H9 (cell line): ENCODE results near the gene STYXL1. TPM values are rescaled to one million over a fixed set of nuclear protein-coding genes. Genes with fewer than 3 reads are reported as not detected.
A peak's percentile ranks its signal among the peaks of the same experiment; 100 is the strongest.

ENCODE experiments used
- DNase-seq: peaks from one replicate; pipeline ENCODE4 v3.0.0-alpha.2; 2017
- H2AFZ ChIP-seq: one replicate; pipeline ENCODE4 v1.6.1; 2013; ENCODE audit warnings: mild to moderate bottlenecking, low read length, control low read depth, moderate library complexity
- H2AK5ac ChIP-seq: 2 replicates; pipeline ENCODE4 v1.6.1; 2013; ENCODE audit warnings: low read length, control low read depth, mixed read lengths; ENCODE audit not compliant: insufficient read length
- H2BK120ac ChIP-seq: one replicate; pipeline ENCODE4 v1.6.1; 2013; ENCODE audit warnings: low read depth, mild to moderate bottlenecking, low read length, control low read depth, inconsistent platforms; ENCODE audit not compliant: poor library complexity, severe bottlenecking
- H2BK12ac ChIP-seq: 2 replicates; pipeline ENCODE4 v1.6.1; 2013; ENCODE audit warnings: low read length, control low read depth, mixed read lengths, low read depth; ENCODE audit not compliant: insufficient read length
- H2BK15ac ChIP-seq: 2 replicates; pipeline ENCODE4 v1.6.1; 2013; ENCODE audit warnings: low read depth, low read length, control low read depth
- H2BK20ac ChIP-seq: one replicate; pipeline ENCODE4 v1.6.1; 2013; ENCODE audit warnings: low read depth, mild to moderate bottlenecking, low read length, control low read depth, inconsistent platforms; ENCODE audit not compliant: poor library complexity, severe bottlenecking
- H2BK5ac ChIP-seq: 2 replicates; pipeline ENCODE4 v1.6.1; 2013; ENCODE audit warnings: low read length, control low read depth, mixed read lengths; ENCODE audit not compliant: insufficient read length
- H3K14ac ChIP-seq: 2 replicates; pipeline ENCODE4 v1.6.1; 2013; ENCODE audit warnings: low read length, control low read depth; ENCODE audit not compliant: insufficient read depth
- H3K18ac ChIP-seq: 2 replicates; pipeline ENCODE4 v1.6.1; 2013; ENCODE audit warnings: low read depth, mild to moderate bottlenecking, mixed read lengths, low read length, control low read depth; ENCODE audit not compliant: insufficient read length
- H3K23ac ChIP-seq: 2 replicates; pipeline ENCODE4 v1.6.1; 2013; ENCODE audit warnings: low read length, control low read depth, mixed read lengths, low read depth; ENCODE audit not compliant: insufficient read length
- H3K23me2 ChIP-seq: 2 replicates; pipeline ENCODE4 v1.6.1; 2013; ENCODE audit warnings: low read depth, mild to moderate bottlenecking, mixed read lengths, low read length, control low read depth; ENCODE audit not compliant: insufficient read length, poor library complexity, severe bottlenecking
- H3K27ac ChIP-seq: 2 replicates; pipeline ENCODE4 v1.5.1; 2013; ENCODE audit warnings: low read length, control low read depth, mixed read lengths, low read depth; ENCODE audit not compliant: insufficient read length
- H3K27me3 ChIP-seq: 2 replicates; pipeline ENCODE4 v1.6.1; 2013; ENCODE audit warnings: low read length, control low read depth, inconsistent platforms; ENCODE audit not compliant: insufficient read depth
- H3K4ac ChIP-seq: 2 replicates; pipeline ENCODE4 v1.6.1; 2013; ENCODE audit warnings: low read depth, mild to moderate bottlenecking, control low read depth, inconsistent platforms, low read length, moderate library complexity
- H3K4me1 ChIP-seq: 2 replicates; pipeline ENCODE4 v1.6.1; 2013; ENCODE audit warnings: low read length, control low read depth, inconsistent platforms; ENCODE audit not compliant: insufficient read depth
- H3K4me2 ChIP-seq: 2 replicates; pipeline ENCODE4 v1.6.1; 2013; ENCODE audit warnings: low read length, control low read depth, mixed read lengths; ENCODE audit not compliant: insufficient read length, insufficient read depth
- H3K56ac ChIP-seq: 2 replicates; pipeline ENCODE4 v1.6.1; 2013; ENCODE audit warnings: low read depth, mild to moderate bottlenecking, mixed read lengths, low read length, control low read depth; ENCODE audit not compliant: insufficient read length
- H3K79me1 ChIP-seq: 2 replicates; pipeline ENCODE4 v1.6.1; 2013; ENCODE audit warnings: low read depth, mild to moderate bottlenecking, moderate library complexity, low read length, control low read depth, inconsistent platforms; ENCODE audit not compliant: insufficient read depth, poor library complexity, severe bottlenecking
- H3K79me2 ChIP-seq: 2 replicates; pipeline ENCODE4 v1.6.1; 2013; ENCODE audit warnings: low read length, control low read depth, inconsistent platforms; ENCODE audit not compliant: insufficient read depth
- H3K9ac ChIP-seq: 2 replicates; pipeline ENCODE4 v1.6.1; 2013; ENCODE audit warnings: low read length, control low read depth, mixed read lengths; ENCODE audit not compliant: insufficient read length; ENCODE audit errors: extremely low read depth
- H3K9me3 ChIP-seq: one replicate; pipeline ENCODE4 v1.6.1; 2013; ENCODE audit warnings: low read depth, low read length, inconsistent platforms; ENCODE audit not compliant: control insufficient read depth
- H3T11ph ChIP-seq: one replicate; pipeline ENCODE4 v1.6.1; 2013; ENCODE audit warnings: mild to moderate bottlenecking, low read length, control low read depth, inconsistent platforms
- H4K20me1 ChIP-seq: one replicate; pipeline ENCODE4 v1.6.1; 2013; ENCODE audit not compliant: control insufficient read depth, insufficient read length, insufficient read depth
- H4K5ac ChIP-seq: 2 replicates; pipeline ENCODE4 v1.6.1; 2013; ENCODE audit warnings: low read depth, mild to moderate bottlenecking, mixed read lengths, low read length, control low read depth; ENCODE audit not compliant: insufficient read length
- H4K8ac ChIP-seq: replicated peaks from 2 replicates; pipeline ENCODE4 v1.6.1; 2013; ENCODE audit warnings: low read length, control low read depth, mixed read lengths, low read depth; ENCODE audit not compliant: insufficient read length
- H4K91ac ChIP-seq: 2 replicates; pipeline ENCODE4 v1.6.1; 2013; ENCODE audit warnings: low read depth, mild to moderate bottlenecking, moderate library complexity, mixed read lengths, low read length, control low read depth; ENCODE audit not compliant: insufficient read length
- H3K27ac Mint-ChIP-seq, 3 experiments: 2 replicates in 2 of 3; 3 replicates in 1 of 3; pipeline ENCODE4 v1.8.0; 2020 to 2021; ENCODE audit warnings: mixed read lengths in 3 of 3, mild to moderate bottlenecking in 1 of 3, moderate library complexity in 1 of 3
- H3K27me3 Mint-ChIP-seq: 2 replicates; pipeline ENCODE4 v1.8.0; 2021; ENCODE audit warnings: low read depth, mild to moderate bottlenecking, moderate library complexity, mixed read lengths
- H3K36me3 Mint-ChIP-seq, 3 experiments: 2 replicates in 2 of 3; 3 replicates in 1 of 3; pipeline ENCODE4 v1.8.0; 2020 to 2021; ENCODE audit warnings: low read depth in 3 of 3, mixed read lengths in 3 of 3; ENCODE audit not compliant: insufficient read depth in 1 of 3
- H3K4me1 Mint-ChIP-seq, 2 experiments: 2 replicates each; pipeline ENCODE4 v1.8.0; 2020; ENCODE audit warnings: mixed read lengths in 2 of 2
- H3K4me3 Mint-ChIP-seq, 2 experiments: 2 replicates in 1 of 2; 3 replicates in 1 of 2; pipeline ENCODE4 v1.8.0; 2020 to 2021; ENCODE audit warnings: mild to moderate bottlenecking in 2 of 2, mixed read lengths in 2 of 2, moderate library complexity in 1 of 2
- H3K9me3 Mint-ChIP-seq, 2 experiments: 2 replicates in 1 of 2; 3 replicates in 1 of 2; pipeline ENCODE4 v1.8.0; 2020; ENCODE audit warnings: mild to moderate bottlenecking in 2 of 2, mixed read lengths in 2 of 2, moderate library complexity in 1 of 2
- CTCF ChIP-seq: fragments of 200-600 bp; sonication (generic); conservative IDR thresholded peaks from 3 replicates; pipeline ENCODE4 v1.8.0; 2021; ENCODE audit warnings: antibody characterized with exemption, mild to moderate bottlenecking
- WGBS: extraction: QIAGEN DNeasy Blood & Tissue Kit; methylation state at CpG from one replicate; pipeline ENCODE4 v1.1.7; 2013; ENCODE audit warnings: missing lambda C conversion rate, low lambda C conversion rate, mixed read lengths; ENCODE audit not compliant: insufficient read length; ENCODE audit errors: extremely low coverage; 5-methylcytosine and 5-hydroxymethylcytosine counted together
- total RNA-seq: library from RNA; stranded (reverse); gene quantifications from 2 replicates; pipeline ENCODE4 v1.2.1, GENCODE V29; 2021

Gene STYXL1
- total RNA-seq, 1 experiment from 2014 or later: 38.7 TPM

GRCh38 chr7:75989500-75990388, 58.1 kb downstream of the STYXL1 start:
- H3K4me1 ChIP-seq: peaks cover 8% of the 10 kb centered on the region; the same call in 1 of the 2 replicates
- H3K56ac ChIP-seq: no peak overlapping the region
- Mint-ChIP-seq H3K4me1 (peaks cover 23 to 45% of the 10 kb centered on the region in 2 experiments), H3K36me3 (peaks cover 10 to 24% (median 16%) of the 10 kb centered on the region in 3 experiments), H3K9me3 (no peaks in the 10 kb centered on the region; a peak in 1 of 5 replicates), H3K4me3 (peak overlapping the region in 1 of 2 experiments; percentile 16; a peak in 1 of 5 replicates), H3K27me3 (no peaks in the 10 kb centered on the region; the same call in 1 of the 2 replicates), H3K27ac (peak overlapping the region; percentile 53 to 96 (median 84))
- H2BK120ac ChIP-seq: no peak overlapping the region
- H2AFZ ChIP-seq: no peak overlapping the region
- DNase-seq: no peak
- no peaks in the 10 kb centered on the region for H3K79me2 ChIP-seq
- TF ChIP-seq CTCF: no peak
- peaks cover 2% of the 10 kb centered on the region for H4K20me1 ChIP-seq
- no peaks in the 10 kb centered on the region for H3K9me3 ChIP-seq
- H3K14ac ChIP-seq: no peak overlapping the region
- H4K91ac ChIP-seq: no peak overlapping the region
- H2AK5ac ChIP-seq: no peak overlapping the region
- no CpG with 5 or more reads among the region's 21 CpGs for WGBS
- no peak overlapping the region for H4K8ac ChIP-seq
- H2BK20ac ChIP-seq: no peak overlapping the region
- no peak overlapping the region for H3K4me2 ChIP-seq
- no peak overlapping the region for H4K5ac ChIP-seq
- no peak overlapping the region for H3K9ac ChIP-seq
- H3T11ph ChIP-seq: no peak overlapping the region
- no peak overlapping the region for H3K4ac ChIP-seq
- H3K18ac ChIP-seq: no peak overlapping the region
- no peak overlapping the region for H2BK15ac ChIP-seq
- no peak overlapping the region for H3K27ac ChIP-seq
- H3K23me2 ChIP-seq: peaks cover 14% of the 10 kb centered on the region
- H3K79me1 ChIP-seq: no peaks in the 10 kb centered on the region
- no peak overlapping the region for H2BK5ac ChIP-seq
- H3K23ac ChIP-seq: no peak overlapping the region
- no peak overlapping the region for H2BK12ac ChIP-seq
- H3K27me3 ChIP-seq: no peaks in the 10 kb centered on the region
